Left ventricle myocardium inferior (tissue), 1 donor: ENCODE data around the gene DDX24. TPM values are rescaled to one million over a fixed set of nuclear protein-coding genes. Genes with fewer than 3 reads are reported as not detected.

Experiments used
- DNase-seq: peaks from one replicate; pipeline ENCODE4 v3.0.0-alpha.2; 2020
- H3K27ac ChIP-seq: fragments of 200-600 bp; replicated peaks from 2 replicates; pipeline ENCODE4 v1.8.0; 2021
- H3K27me3 ChIP-seq: fragments of 200-600 bp; 2 replicates; pipeline ENCODE4 v1.8.0; 2021; ENCODE audit warnings: low read depth
- H3K36me3 ChIP-seq: fragments of 200-600 bp; 2 replicates; pipeline ENCODE4 v1.8.0; 2021
- H3K4me1 ChIP-seq: fragments of 200-600 bp; 2 replicates; pipeline ENCODE4 v1.8.0; 2021
- H3K4me3 ChIP-seq: fragments of 200-600 bp; 2 replicates; pipeline ENCODE4 v1.8.0; 2021; ENCODE audit warnings: mild to moderate bottlenecking, moderate library complexity
- H3K9me3 ChIP-seq: fragments of 200-600 bp; replicated peaks from 2 replicates; pipeline ENCODE4 v1.8.0; 2021
- intact Hi-C: fragments of 100-400 bp; cut with micrococcal nuclease; formaldehyde crosslinking; loops from one replicate; pipeline ENCODE4 v1.11.0; 2022
- total RNA-seq: library from RNA; stranded (reverse); fragmentation: NEBNext Ultra II Directional; extraction: Animal tissue kit (Norgen Biotek cat#: 25700); gene quantifications from one replicate; pipeline ENCODE4 v1.2.1, GENCODE V29; 2021
- TF ChIP-seq, protein P1 (sequence below): fragments of 200-600 bp; IDR thresholded peaks from 2 replicates; pipeline ENCODE4 v1.8.0; 2021; ENCODE audit warnings: antibody characterized with exemption, mild to moderate bottlenecking, borderline replicate concordance
- donor health status: DM: no; HTN: yes; CAD: no; lungs with severe emphysema.

The DDX24 gene
- total RNA-seq, 1 donor from 2014 or later = 208 TPM

DNA sequence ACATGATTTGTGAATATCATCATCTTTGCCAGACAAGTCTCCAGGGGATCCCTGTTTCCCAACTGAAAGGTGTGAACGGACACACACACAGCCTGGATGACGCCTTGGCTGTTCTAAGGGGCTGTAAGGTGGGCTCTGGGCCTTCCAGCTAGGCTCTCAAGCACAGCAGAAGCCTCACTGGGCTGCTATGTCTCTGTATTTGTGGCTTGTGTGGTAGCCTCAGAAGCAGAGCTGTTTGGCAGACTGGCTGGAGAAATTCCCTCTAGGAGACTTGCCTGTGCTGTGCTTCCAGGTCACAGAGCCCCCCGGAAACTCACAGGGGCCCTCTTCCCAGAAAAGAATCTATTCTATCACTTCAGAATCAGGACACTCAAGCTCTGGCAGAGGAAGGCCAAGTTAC is 33.4 kb downstream of the DDX24 start:
- H3K9me3 ChIP-seq = no peaks in the 10 kb centered on the region
- H3K27me3 ChIP-seq = no peaks in the 10 kb centered on the region
- H3K36me3 ChIP-seq = peaks cover 71% of the 10 kb centered on the region
- TF ChIP-seq, protein P1, sequence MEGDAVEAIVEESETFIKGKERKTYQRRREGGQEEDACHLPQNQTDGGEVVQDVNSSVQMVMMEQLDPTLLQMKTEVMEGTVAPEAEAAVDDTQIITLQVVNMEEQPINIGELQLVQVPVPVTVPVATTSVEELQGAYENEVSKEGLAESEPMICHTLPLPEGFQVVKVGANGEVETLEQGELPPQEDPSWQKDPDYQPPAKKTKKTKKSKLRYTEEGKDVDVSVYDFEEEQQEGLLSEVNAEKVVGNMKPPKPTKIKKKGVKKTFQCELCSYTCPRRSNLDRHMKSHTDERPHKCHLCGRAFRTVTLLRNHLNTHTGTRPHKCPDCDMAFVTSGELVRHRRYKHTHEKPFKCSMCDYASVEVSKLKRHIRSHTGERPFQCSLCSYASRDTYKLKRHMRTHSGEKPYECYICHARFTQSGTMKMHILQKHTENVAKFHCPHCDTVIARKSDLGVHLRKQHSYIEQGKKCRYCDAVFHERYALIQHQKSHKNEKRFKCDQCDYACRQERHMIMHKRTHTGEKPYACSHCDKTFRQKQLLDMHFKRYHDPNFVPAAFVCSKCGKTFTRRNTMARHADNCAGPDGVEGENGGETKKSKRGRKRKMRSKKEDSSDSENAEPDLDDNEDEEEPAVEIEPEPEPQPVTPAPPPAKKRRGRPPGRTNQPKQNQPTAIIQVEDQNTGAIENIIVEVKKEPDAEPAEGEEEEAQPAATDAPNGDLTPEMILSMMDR = no peak
- no peak for DNase-seq
- H3K27ac ChIP-seq = no peak overlapping the region
- intact Hi-C loops = no loop called here
- peaks cover 50% of the 10 kb centered on the region for H3K4me1 ChIP-seq
- no peak overlapping the region for H3K4me3 ChIP-seq

DNA sequence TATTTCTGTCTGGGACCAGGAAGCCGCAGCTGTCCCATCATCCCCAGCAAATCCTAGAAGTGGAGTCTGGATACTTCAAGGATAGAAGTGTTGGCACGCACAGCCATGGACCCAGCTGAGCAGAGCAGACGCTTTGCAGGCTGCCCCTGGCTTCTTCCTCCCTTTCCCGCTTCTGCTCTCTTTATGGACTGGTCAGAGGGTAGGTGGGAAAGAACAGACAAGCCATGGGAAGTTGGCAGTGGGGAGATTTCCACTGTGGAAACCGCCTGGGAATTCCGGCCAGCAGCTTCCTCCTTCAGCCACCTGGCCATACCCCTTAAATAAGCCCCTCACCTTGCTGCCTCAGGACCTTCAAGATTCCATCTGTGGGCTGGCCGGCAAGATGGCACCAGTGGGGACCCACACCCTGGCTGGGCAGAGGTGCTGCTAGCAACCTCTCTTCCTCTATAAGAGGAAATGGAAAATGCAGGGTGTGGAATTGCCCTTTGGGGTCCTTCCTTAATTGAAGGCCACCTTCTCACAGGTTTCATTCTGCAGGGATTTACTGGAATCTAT is 34.2 kb downstream of the DDX24 start:
- peaks cover 63% of the 10 kb centered on the region for H3K36me3 ChIP-seq
- H3K4me1 ChIP-seq = peaks cover 50% of the 10 kb centered on the region
- DNase-seq = no peak
- intact Hi-C loops = no loop called here
- H3K27ac ChIP-seq = no peak overlapping the region
- H3K4me3 ChIP-seq = no peak overlapping the region
- H3K27me3 ChIP-seq = no peaks in the 10 kb centered on the region
- H3K9me3 ChIP-seq = no peaks in the 10 kb centered on the region
- TF ChIP-seq, protein P1 = no peak

DNA sequence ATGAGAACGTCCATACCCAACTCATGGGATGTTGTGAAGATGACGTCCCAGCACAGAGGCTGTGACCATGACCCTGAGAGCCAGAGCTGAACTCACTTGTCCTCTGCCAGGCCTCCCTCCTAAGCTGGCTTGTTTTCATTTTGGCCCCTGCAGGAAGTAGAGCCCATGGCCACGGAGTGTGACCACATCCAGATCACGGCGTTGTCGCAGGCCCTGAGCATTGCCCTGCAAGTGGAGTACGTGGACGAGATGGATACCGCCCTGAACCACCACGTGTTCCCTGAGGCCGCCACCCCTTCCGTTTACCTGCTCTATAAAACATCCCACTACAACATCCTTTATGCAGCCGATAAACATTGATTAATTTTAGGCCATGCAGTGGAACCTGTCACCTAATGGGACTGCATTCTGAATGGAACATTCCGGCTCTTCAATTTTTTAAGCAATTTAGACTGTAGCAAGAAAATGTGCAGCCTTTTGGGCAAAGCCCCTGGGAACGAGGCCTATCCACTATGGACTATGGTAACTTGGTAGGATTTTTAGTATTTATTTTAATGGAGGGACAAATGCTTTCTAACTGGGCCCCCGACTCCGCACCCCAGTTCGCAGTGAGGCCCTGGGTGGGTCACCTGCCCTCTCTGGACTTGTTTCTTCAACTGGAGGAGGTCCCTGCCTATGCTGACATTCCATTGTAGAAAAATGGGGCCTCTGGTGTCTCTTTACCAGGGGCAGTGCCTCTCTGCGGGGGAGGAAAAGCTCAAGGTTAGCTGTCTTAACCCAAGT is 35.2 kb downstream of the DDX24 start:
- H3K27ac ChIP-seq = no peak overlapping the region
- H3K27me3 ChIP-seq = no peaks in the 10 kb centered on the region
- no peak for DNase-seq
- peaks cover 52% of the 10 kb centered on the region for H3K36me3 ChIP-seq
- H3K4me1 ChIP-seq = peaks cover 50% of the 10 kb centered on the region
- no peak overlapping the region for H3K4me3 ChIP-seq
- H3K9me3 ChIP-seq = no peaks in the 10 kb centered on the region
- TF ChIP-seq, protein P1 = no peak
- intact Hi-C loops = no loop called here

DNA sequence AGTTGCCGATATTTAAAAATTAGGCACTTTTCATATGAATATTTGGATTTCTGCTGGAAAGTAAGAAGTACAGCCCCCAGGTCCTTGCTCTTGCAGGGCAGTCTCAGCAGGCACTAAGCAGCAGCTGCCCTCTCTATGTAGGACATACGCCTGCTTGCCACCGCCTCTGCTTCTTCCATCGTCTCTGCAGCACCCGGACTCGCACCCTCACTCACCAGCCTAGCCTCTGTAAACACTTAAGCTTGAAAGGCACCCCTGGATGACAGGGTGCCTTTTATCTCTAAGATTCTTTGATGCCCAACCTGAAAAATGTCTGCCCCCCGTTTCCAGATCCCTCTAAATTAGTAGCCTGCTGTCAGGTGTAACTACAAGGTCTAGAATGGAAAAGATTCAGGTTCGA is 35.9 kb downstream of the DDX24 start:
- H3K4me1 ChIP-seq = peaks cover 45% of the 10 kb centered on the region
- H3K4me3 ChIP-seq = no peak overlapping the region
- no peaks in the 10 kb centered on the region for H3K9me3 ChIP-seq
- H3K27ac ChIP-seq = no peak overlapping the region
- intact Hi-C loops = no loop called here
- peaks cover 46% of the 10 kb centered on the region for H3K36me3 ChIP-seq
- H3K27me3 ChIP-seq = no peaks in the 10 kb centered on the region
- DNase-seq = no peak
- TF ChIP-seq, protein P1 = no peak

DNA sequence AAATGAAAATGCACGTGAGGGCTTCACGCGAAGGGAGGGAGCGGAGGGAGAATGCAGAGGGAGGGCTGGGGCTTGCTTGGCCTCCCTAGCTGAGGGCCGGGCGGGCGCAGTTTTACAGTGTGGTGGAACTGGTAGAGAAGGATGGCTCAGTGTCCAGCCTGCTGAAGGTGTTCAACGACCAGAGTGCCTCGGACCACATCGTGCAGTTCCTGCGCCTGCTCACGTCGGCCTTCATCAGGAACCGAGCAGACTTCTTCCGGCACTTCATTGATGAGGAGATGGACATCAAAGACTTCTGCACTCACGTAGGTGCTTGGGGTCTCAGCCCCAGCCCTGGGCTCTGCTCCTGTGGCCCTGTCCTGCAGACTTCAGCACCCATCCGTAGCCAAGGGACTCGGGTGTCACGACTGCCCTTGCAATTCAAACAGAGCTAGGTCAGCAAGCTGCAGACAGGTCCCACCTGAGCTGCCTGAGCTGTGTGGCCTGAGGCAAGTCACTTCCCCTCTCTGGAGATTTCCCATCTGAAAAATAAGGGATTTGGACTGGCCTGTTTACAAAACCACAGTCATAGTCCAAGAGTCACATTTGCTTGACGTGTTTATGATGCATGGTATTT is 36.4 kb downstream of the DDX24 start:
- TF ChIP-seq, protein P1 = no peak
- no peak overlapping the region for H3K27ac ChIP-seq
- H3K36me3 ChIP-seq = peaks cover 41% of the 10 kb centered on the region
- H3K4me3 ChIP-seq = no peak overlapping the region
- no peaks in the 10 kb centered on the region for H3K27me3 ChIP-seq
- DNase-seq = no peak
- H3K9me3 ChIP-seq = no peaks in the 10 kb centered on the region
- peaks cover 40% of the 10 kb centered on the region for H3K4me1 ChIP-seq
- intact Hi-C loops = no loop called here
